Spleen (tissue), 7 donors: ENCODE measurements around the gene SLC34A1.

Source experiments
- CTCF ChIP-seq, 11 experiments: fragments of 200-600 bp in 7 of 11; fragments of 450-650 bp in 4 of 11; sonication (generic) in 4 of 11; IDR thresholded peaks in 8 of 11; conservative IDR thresholded peaks in 3 of 11; 1 replicate in 7 of 11; 2 replicates in 4 of 11; pipeline versions ENCODE4 v1.4.0 to v1.8.0; 2016 to 2021; ENCODE audit warnings: antibody characterized with exemption in 11 of 11, inconsistent platforms in 4 of 11, mild to moderate bottlenecking in 1 of 11
- POLR2AphosphoS5 ChIP-seq, 3 donors: sonication (generic); formaldehyde crosslinking; IDR thresholded peaks; one replicate each; pipeline ENCODE4 v1.5.1; 2017; ENCODE audit warnings: antibody characterized with exemption in 3 of 3
- donor health status: DM: no; HTN: no; CAD: no; lungs with moderate emphysema.
- donor health status: DM: no; HTN: no; CAD: no.
- donor health status: DM: no; HTN: no; CAD: no.

GRCh38 chr5:177344891-177345290 is 39.3 kb upstream of the SLC34A1 start:
- TF ChIP-seq CTCF (IDR thresholded peaks at IDR 0.05 in 8 of 11, conservative IDR thresholded peaks at IDR 0.05 in 3 of 11) (no peak), POLR2AphosphoS5 (IDR thresholded peaks at IDR 0.05) (no peak)
